HepG2 (cell line): Measurements from ENCODE around the gene MGMT. TPM values are rescaled to one million over a fixed set of nuclear protein-coding genes. Genes with fewer than 3 reads are reported as not detected.
A peak's percentile ranks its signal among the peaks of the same experiment; 100 is the strongest.

Experiments used
- GLMP ChIP-seq: sonication (generic); formaldehyde crosslinking; IDR thresholded peaks from 2 replicates; pipeline ENCODE4 v1.9.0; 2021; ENCODE audit warnings: missing genetic modification reagents, mild to moderate bottlenecking, borderline replicate concordance
- KIAA2018 ChIP-seq: sonication (generic); formaldehyde crosslinking; IDR thresholded peaks from 2 replicates; pipeline ENCODE4 v1.5.0; 2020; ENCODE audit warnings: mild to moderate bottlenecking, missing genetic modification reagents, borderline replicate concordance
- MXD3 ChIP-seq: IDR thresholded peaks from 2 replicates; pipeline ENCODE4 v1.6.1; 2016; ENCODE audit warnings: mild to moderate bottlenecking, missing biosample characterization, missing genetic modification reagents
- NCOA2 ChIP-seq: sonication (generic); formaldehyde crosslinking; IDR thresholded peaks from 2 replicates; pipeline ENCODE4 v1.8.0; 2022; ENCODE audit warnings: inconsistent platforms
- POGZ ChIP-seq: sonication (generic); formaldehyde crosslinking; IDR thresholded peaks from 2 replicates; pipeline ENCODE4 v1.4.0; 2020; ENCODE audit warnings: mild to moderate bottlenecking, missing genetic modification reagents
- PRDM10 ChIP-seq: sonication (generic); formaldehyde crosslinking; IDR thresholded peaks from 2 replicates; pipeline ENCODE4 v1.4.0; 2020; ENCODE audit warnings: low read depth, missing genetic modification reagents
- SALL1 ChIP-seq: sonication (generic); formaldehyde crosslinking; IDR thresholded peaks from 2 replicates; pipeline ENCODE4 v1.8.0; 2022; ENCODE audit warnings: mild to moderate bottlenecking, missing genetic modification reagents
- SMARCE1 ChIP-seq: fragments of 450-650 bp; IDR thresholded peaks from 2 replicates; pipeline ENCODE4 v1.6.1; 2017; ENCODE audit warnings: borderline replicate concordance
- USF2 ChIP-seq, 2 experiments: sonication (generic) in 1 of 2; formaldehyde crosslinking in 1 of 2; IDR thresholded peaks; 2 replicates each; pipeline versions ENCODE4 v1.5.1 to v1.6.1; 2011 to 2020; ENCODE audit warnings: borderline replicate concordance in 1 of 2, low read depth in 1 of 2, low read length in 1 of 2, mild to moderate bottlenecking in 1 of 2, missing genetic modification reagents in 1 of 2, moderate library complexity in 1 of 2
- ZNF367 ChIP-seq: sonication (generic); formaldehyde crosslinking; IDR thresholded peaks from 2 replicates; pipeline ENCODE4 v1.4.0; 2020; ENCODE audit warnings: missing genetic modification reagents, borderline replicate concordance
- ZNF547 ChIP-seq: sonication (generic); formaldehyde crosslinking; IDR thresholded peaks from 2 replicates; pipeline ENCODE4 v1.5.1; 2020; ENCODE audit warnings: mild to moderate bottlenecking, missing genetic modification reagents
- ZNF788 ChIP-seq: sonication (generic); formaldehyde crosslinking; IDR thresholded peaks from 2 replicates; pipeline ENCODE4 v1.5.0; 2020; ENCODE audit warnings: mild to moderate bottlenecking, missing genetic modification reagents, borderline replicate concordance
- polyA plus RNA-seq, 8 experiments: library from polyadenylated mRNA; depleted of rRNA in 3 of 8; stranded (reverse) in 7 of 8; unstranded in 1 of 8; fragments of >200 nt; fragmentation: Illumina TruSeq in 4 of 8; extraction: Trizol in 4 of 8; gene quantifications; 2 replicates each; pipeline versions ENCODE4 v1.2.1 to v1.2.3, GENCODE V29; 2011 to 2016; ENCODE audit warnings: low read depth in 4 of 8, missing spikeins in 1 of 8, mixed read lengths in 1 of 8; ENCODE audit not compliant: insufficient read depth in 1 of 8
- total RNA-seq, 5 experiments: library from RNA; depleted of rRNA; stranded (reverse); fragments of >200 nt; fragmentation: Illumina TruSeq; extraction: Trizol; gene quantifications; 2 replicates each; pipeline ENCODE4 v1.2.3, GENCODE V29; 2016; ENCODE audit warnings: low read depth in 1 of 5

Gene MGMT
- total and polyA plus RNA-seq, 2 of the 13 experiments (the other 11 are each of a cell fraction or from before 2014, with no cell fraction given), result 12.0 to 19.5 TPM

- TF ChIP-seq KIAA2018 (CRISPR knock-in tag) (no peak), NCOA2 (peak; percentile 72), MXD3 (CRISPR knock-in tag) (no peak), SMARCE1 (no peak), USF2 (IDR thresholded peaks at IDR 0.05; ENCODE audit: low read depth, low read length) (no peak), USF2 (CRISPR knock-in tag; IDR thresholded peaks at IDR 0.05; ENCODE audit: borderline replicate concordance) (no peak), GLMP (CRISPR knock-in tag) (no peak), SALL1 (no peak), PRDM10 (CRISPR knock-in tag) (no peak), ZNF547 (CRISPR knock-in tag) (no peak), ZNF367 (no peak), POGZ (CRISPR knock-in tag) (no peak), ZNF788 (CRISPR knock-in tag) (no peak)
Measured at GRCh38 chr10:129470103-129470851, 3.2 kb downstream of the MGMT start (continued).
